Stomach smooth muscle (tissue), 2 donors: Measurements from ENCODE around the gene OR2W1.

Source experiments
- H3K27ac ChIP-seq: one replicate; pipeline ENCODE4 v1.7.0; 2013; ENCODE audit warnings: mild to moderate bottlenecking, low read length, inconsistent platforms
- H3K27me3 ChIP-seq, 2 donors: one replicate each; pipeline ENCODE4 v1.7.0; 2013; ENCODE audit warnings: low read length in 2 of 2; ENCODE audit not compliant: insufficient read depth in 2 of 2, control insufficient read depth in 1 of 2
- H3K36me3 ChIP-seq, 2 donors: one replicate each; pipeline ENCODE4 v1.7.0; 2013; ENCODE audit warnings: low read length in 2 of 2; ENCODE audit not compliant: control insufficient read depth in 2 of 2, insufficient read depth in 2 of 2
- H3K4me1 ChIP-seq: one replicate; pipeline ENCODE4 v1.7.0; 2013; ENCODE audit warnings: low read length; ENCODE audit not compliant: control insufficient read depth, insufficient read depth
- H3K4me3 ChIP-seq, 2 donors: one replicate each; pipeline ENCODE4 v1.7.0; 2013; ENCODE audit warnings: low read length in 2 of 2
- H3K9ac ChIP-seq, 2 donors: one replicate each; pipeline ENCODE4 v1.7.0; 2013; ENCODE audit warnings: low read length in 2 of 2, mild to moderate bottlenecking in 1 of 2
- H3K9me3 ChIP-seq, 2 donors: one replicate each; pipeline ENCODE4 v1.7.0; 2013; ENCODE audit warnings: low read length in 2 of 2; ENCODE audit not compliant: control insufficient read depth in 2 of 2
- donor health status: healthy.
- donor health status: Pancreatic carcinoma.

OR2W1 gene

DNA sequence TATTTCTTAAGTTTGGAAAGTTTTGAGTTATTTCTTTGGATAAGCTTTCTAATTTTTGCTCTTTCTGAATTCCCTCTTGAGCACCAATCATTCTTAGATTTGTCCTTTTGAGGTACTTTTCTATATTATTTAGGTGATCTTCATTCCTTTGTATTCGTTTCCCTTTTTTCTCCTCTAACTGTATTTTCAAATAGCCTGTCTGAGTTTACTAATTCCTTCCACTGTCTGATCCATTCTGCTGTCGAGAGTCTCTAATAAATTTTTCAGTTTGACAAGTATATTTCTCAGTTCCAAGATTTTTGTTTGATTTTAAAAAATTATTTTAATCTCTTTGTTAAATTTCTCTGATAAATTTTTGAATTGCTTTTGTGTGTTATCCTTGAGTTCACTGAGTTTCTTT is 23.5 kb downstream of the OR2W1 start:
- Histone ChIP-seq H3K36me3 (no peaks in the 10 kb centered on the region), H3K9me3 (no peaks in the 10 kb centered on the region), H3K27me3 (peaks cover 5 to 12% of the 10 kb centered on the region in 2 donors), H3K9ac (no peak overlapping the region), H3K4me1 (no peaks in the 10 kb centered on the region), H3K4me3 (no peak overlapping the region), H3K27ac (no peak overlapping the region)

DNA sequence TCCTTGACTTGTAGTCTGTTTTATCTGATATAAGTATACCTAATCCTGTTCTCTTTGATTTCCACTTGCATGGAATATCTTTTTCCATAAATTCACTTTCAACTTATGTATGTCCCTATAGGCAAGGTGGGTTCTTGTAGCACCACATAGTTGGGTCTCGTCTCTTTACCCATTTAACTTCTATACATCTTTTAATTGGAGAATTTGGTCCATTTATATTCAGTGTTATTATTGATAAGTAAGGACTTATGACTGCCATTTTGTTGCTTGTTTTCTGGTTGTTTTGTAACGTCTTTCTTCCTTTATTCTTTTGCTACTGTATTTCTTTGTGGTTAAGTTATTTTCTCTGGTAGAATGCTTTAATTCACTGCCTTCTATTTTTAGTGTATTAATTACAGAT is 25.3 kb downstream of the OR2W1 start:
- Histone ChIP-seq H3K9me3 (no peaks in the 10 kb centered on the region), H3K27me3 (peaks cover 10 to 20% of the 10 kb centered on the region in 2 donors), H3K27ac (no peak overlapping the region), H3K4me3 (no peak overlapping the region), H3K36me3 (no peaks in the 10 kb centered on the region), H3K9ac (no peak overlapping the region), H3K4me1 (peaks cover 6% of the 10 kb centered on the region)

DNA sequence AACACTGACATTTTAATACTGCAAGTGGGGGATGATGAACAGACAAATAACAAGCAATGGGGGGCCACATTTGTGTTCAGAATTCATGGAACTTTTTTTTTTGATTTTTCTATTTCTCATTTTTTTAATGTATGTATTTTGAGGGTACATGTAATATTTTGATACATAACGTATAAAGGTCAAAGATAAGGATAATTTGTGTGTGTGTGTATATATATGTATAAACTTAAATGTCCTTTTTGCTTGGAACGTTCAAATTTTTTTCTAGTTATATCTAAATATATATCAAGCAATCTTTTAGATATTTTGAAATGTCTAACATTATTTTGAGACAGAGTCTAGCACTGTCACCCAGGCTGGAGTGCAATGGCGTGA is 27.6 kb downstream of the OR2W1 start:
- peaks cover 6% of the 10 kb centered on the region for H3K4me1 ChIP-seq
- H3K9me3 ChIP-seq: no peaks in the 10 kb centered on the region
- H3K27ac ChIP-seq: no peak overlapping the region
- no peak overlapping the region for H3K4me3 ChIP-seq
- no peak overlapping the region for H3K9ac ChIP-seq
- no peaks in the 10 kb centered on the region for H3K36me3 ChIP-seq
- peaks cover 20 to 31% of the 10 kb centered on the region in 2 donors for H3K27me3 ChIP-seq

DNA sequence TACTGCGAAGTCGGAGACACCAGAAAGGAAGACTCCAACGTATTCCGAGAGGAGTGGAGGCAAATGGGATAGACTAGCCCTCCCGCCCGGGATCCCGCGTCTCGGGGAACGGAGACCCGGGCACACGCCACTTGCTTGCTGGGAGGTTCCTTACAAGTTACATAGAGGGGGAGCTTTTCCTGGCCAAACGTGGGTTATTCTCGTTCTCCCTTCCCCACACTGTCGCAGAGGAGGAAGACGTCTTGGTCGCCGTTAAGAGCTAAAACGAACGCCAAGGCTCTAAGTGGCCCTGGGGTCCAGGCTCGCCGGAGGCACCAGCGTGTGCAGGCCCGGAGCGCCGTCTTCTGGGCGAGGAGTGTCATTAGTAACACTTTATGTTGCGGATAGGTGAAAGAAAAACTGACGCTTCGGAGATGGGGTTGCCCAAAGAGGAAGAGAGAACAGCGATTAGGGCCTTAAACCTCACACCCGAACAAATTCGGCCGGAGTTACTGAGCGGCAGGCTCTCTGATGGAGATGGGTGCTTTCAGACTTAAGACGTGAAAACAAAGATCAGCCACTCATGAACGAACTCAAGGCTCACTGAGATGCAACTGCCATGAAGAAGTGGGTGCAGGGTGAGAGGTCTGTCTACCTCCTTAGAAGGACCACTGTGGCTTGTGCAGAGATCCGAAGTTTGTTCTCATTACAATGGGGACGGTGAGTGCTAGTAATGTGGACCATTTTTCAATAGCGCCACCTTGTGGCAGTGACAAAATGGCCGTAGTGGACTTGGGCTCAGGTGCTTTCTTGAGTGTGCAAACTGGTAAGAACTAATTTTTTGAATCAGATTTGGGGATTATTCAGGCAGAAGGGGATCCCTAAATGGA is 28.2 kb downstream of the OR2W1 start:
- peak overlapping the region; percentile 69 to 88 for H3K4me3 ChIP-seq
- H3K27me3 ChIP-seq: peaks cover 15 to 25% of the 10 kb centered on the region in 2 donors
- H3K9ac ChIP-seq: peak overlapping the region; percentile 47 to 60
- H3K4me1 ChIP-seq: peaks cover 6% of the 10 kb centered on the region
- H3K9me3 ChIP-seq: no peaks in the 10 kb centered on the region
- no peaks in the 10 kb centered on the region for H3K36me3 ChIP-seq
- no peak overlapping the region for H3K27ac ChIP-seq

DNA sequence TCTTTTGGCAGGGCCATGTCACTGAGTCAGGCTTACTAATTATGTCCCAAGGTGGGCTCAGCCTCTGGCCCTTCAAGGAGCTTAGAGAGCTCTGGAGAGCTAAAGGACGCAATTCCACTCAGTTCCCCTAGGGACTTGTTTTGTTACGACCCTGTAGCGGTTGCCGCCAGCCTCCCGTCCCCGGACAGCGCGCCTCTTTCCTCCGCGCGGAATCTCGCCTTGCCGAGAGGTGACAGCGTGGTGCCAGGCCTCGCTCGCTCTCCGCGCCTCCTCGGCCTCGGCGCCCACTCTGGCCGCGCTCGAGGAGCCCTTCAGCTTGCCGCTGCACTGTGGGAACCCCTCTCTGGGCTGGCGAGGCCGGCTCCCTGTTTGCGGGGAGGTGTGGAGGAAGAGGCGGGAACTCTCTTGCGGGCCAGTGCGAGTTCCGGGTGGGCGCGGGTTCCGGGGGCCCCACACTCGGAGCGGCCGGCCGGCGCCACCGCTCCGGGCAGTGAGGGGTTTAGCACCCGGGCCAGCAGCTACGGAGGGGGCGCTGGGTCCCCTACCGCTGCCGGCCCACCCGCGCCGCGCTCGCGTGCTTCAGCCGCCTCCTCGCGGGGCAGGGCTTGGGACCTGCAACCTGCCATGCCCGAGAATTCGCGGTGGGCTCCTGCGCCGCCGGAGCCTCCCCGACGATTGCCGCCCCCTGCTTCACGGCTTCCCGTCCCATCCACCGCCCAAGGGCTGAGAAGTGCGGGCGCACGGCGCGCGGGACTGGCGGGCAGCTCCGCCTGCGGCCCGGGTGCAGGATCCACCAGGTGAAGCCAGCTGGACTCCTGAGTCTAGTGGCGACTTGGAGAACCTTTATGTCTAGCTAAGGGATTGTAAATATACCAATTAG is 30.0 kb downstream of the OR2W1 start:
- Histone ChIP-seq H3K4me1 (peaks cover 6% of the 10 kb centered on the region), H3K36me3 (no peaks in the 10 kb centered on the region), H3K9ac (no peak overlapping the region), H3K4me3 (peak overlapping the region in 1 of 2 donors; percentile 8), H3K27me3 (peaks cover 15 to 25% of the 10 kb centered on the region in 2 donors), H3K27ac (no peak overlapping the region), H3K9me3 (no peaks in the 10 kb centered on the region)

DNA sequence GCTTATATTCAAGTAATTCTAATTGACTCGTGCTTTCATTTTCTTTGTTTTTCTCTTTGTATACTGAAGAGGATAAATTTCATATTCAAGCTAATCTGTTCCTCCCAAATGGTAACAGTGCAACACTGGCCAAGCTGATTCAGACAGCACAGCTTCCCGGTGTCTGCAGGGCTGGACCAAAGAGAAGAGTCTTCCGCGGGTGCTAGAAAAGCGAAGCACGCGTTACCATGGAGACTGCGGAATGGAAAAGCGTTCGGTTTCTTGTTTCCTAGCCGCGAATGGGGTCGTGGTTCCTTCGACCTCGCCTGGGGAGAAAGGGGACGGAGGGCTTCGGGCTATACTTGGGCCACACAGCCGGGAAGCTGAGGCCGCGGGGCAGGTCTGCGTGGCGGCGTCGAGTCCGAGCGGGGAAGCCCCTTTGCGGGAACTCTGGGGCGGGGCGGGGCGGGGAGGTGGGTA is 33.7 kb downstream of the OR2W1 start:
- no peaks in the 10 kb centered on the region for H3K9me3 ChIP-seq
- peak overlapping the region; percentile 7 to 32 for H3K9ac ChIP-seq
- peaks cover 6% of the 10 kb centered on the region for H3K4me1 ChIP-seq
- H3K27ac ChIP-seq: no peak overlapping the region
- H3K36me3 ChIP-seq: no peaks in the 10 kb centered on the region
- H3K27me3 ChIP-seq: peaks cover 15 to 23% of the 10 kb centered on the region in 2 donors
- peak overlapping the region; percentile 50 to 79 for H3K4me3 ChIP-seq

DNA sequence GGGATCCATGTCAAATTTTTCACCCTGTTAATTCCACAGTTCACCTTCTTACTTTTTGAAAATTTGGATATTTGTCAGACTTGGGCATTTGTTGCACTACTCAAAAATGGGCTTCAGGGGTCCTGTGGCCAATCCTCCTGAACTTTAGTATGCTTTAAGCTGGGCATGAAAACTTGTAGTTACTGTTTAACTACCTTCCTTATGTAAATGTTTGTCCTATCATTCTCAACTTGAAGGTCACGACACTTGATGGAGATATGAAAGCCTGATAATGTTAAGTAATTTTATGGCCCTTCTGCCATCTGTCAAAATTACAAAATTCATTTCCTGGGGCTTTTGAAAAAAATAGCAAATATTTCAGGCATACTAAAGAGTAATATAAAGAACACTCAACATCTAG is 35.6 kb downstream of the OR2W1 start:
- Histone ChIP-seq H3K4me1 (no peaks in the 10 kb centered on the region), H3K27ac (no peak overlapping the region), H3K36me3 (no peaks in the 10 kb centered on the region), H3K9me3 (no peaks in the 10 kb centered on the region), H3K4me3 (no peak overlapping the region), H3K27me3 (peaks cover 8% of the 10 kb centered on the region in 2 donors), H3K9ac (no peak overlapping the region)

DNA sequence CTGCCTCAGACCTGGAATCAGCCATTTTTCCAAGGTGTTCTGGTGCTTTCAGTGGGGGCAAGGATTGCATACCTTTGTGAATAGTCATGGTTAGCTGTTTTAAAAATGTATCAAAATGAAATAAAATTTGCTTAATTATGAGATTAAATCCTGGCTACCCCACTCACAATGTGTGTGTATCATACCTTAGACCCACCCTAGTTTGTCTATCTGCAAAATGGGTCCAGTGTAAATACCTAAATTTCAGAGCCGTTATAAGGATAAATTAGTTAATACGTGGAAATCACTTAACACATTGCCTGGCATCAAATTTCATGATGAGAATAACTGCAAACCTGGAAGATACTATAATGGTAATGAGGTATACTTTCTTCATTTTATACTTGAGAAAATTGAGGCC is 36.9 kb downstream of the OR2W1 start:
- H3K27me3 ChIP-seq: peaks cover 0 to 3% of the 10 kb centered on the region in 2 donors
- no peaks in the 10 kb centered on the region for H3K36me3 ChIP-seq
- H3K4me1 ChIP-seq: no peaks in the 10 kb centered on the region
- no peak overlapping the region for H3K4me3 ChIP-seq
- H3K27ac ChIP-seq: no peak overlapping the region
- H3K9ac ChIP-seq: no peak overlapping the region
- H3K9me3 ChIP-seq: no peaks in the 10 kb centered on the region

DNA sequence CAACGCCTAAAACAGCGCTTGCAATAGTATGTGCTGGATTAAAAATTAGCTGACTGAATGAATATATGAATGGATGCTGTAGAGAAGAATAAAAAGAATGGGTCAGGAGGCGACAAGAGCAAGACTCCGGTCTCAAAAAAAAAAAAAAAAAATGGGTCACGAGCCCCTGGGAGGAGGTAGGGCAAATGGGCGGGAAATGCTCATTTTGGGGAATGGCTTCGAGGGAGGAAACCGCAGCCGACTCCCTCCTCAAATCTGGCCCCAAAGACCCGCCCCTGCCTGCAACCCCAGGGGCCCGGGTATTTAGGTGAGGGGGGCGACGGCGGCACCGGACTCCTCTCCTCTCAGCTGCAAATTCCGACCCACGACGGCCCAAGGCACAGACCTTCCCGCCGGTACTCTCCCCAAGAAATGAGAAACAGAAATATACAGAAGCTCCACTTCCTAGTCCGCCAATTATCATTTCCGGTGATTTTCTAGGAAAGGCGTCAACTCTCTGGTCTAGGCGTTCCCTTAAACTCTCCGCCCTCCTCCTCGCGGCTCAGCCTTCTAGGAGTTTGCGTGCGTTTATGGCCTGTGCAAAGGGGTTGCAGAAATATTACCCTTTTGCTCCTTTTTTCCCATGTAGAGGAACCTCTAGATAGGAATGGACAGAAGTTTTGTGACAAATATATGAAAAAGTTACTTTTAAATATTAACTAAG is 39.6 kb downstream of the OR2W1 start, which contains the start of gene ZNF311:
Gene ZNF311 (minus strand): TSS at position 133 of the 703 bp plus-strand sequence. CDS start 1,361 bp downstream, outside the sequence.
- peak within 1 kb of the TSS; percentile 67 to 79 for H3K4me3 ChIP-seq
- H3K4me1 ChIP-seq: no peaks in the 10 kb centered on the region
- no peaks in the 10 kb centered on the region for H3K9me3 ChIP-seq
- no peaks in the 10 kb centered on the region for H3K36me3 ChIP-seq
- H3K27ac ChIP-seq: no peak within 1 kb of the TSS
- H3K9ac ChIP-seq: peak within 1 kb of the TSS; percentile 47 to 63
- H3K27me3 ChIP-seq: no peaks in the 10 kb centered on the region

DNA sequence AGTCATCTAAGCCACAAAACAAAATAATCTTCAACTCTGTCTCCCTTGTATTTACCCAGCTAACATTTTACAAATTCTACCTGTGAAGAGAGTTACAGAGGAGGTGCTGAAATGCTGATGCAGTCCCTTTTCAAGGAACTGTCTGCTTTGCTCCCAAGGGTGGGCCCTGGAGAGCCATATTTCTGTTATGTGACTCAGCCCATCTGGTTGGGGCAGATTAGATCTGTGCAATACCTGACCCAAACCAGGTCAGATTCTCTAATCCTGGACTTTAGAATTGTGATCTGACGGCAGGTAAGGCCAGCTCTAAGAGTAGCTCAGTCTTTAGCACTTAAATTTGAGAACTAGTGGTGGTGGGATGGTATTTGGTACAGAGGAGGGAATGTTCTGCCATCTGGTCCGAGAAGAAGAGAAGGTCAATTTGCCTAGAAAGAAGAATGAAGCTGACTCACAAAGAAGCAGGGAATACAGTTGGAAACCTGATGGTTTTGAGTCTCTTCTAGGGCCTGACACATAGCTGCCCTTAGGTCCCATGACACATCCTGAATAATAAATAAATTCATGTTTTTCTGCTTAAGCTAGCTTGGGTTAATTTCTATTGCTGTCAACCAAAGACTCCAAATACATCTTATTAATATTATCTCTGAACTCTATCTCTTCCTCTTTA is 48.0 kb downstream of the OR2W1 start:
- H3K36me3 ChIP-seq: peaks cover 0 to 5% of the 10 kb centered on the region in 2 donors
- H3K4me3 ChIP-seq: no peak overlapping the region
- peaks cover 3% of the 10 kb centered on the region in 2 donors for H3K27me3 ChIP-seq
- H3K9me3 ChIP-seq: peaks cover 0 to 2% of the 10 kb centered on the region in 2 donors
- H3K9ac ChIP-seq: no peak overlapping the region
- H3K4me1 ChIP-seq: no peaks in the 10 kb centered on the region
- no peak overlapping the region for H3K27ac ChIP-seq
